GM10266 (cell line): ENCODE results near the gene CTNNA1.

ENCODE experiments used
- DNase-seq: peaks from one replicate; pipeline ENCODE4 v3.0.0; 2012; ENCODE audit errors: extremely low spot score
- TF ChIP-seq, protein P1 (sequence below): IDR thresholded peaks from 2 replicates; pipeline ENCODE4 v1.5.1; 2012; ENCODE audit warnings: mild to moderate bottlenecking, low read depth; ENCODE audit not compliant: control insufficient read depth, insufficient read depth; ENCODE audit errors: missing control alignments

The CTNNA1 gene

DNA sequence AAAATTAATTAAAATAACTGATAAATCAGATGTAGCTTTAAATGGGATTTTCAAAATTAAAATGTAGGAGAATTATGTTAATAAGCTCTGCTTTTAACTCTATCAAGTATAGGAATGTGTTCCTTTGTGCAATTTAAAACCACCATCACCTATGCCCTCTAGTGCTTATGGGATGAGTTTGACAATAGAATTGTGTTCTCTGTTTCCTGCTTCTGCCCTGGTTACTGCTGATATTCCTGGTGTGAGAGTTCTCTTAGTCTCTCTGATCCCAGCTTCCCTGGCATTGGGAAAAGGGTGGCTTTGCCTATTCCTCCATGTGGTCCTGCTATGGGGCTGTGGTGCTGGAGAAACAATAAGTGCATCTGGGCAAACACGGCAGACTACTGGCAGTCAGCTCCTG is 113.8 kb downstream of the CTNNA1 start:
- DNase-seq: no peak
- TF ChIP-seq, protein P1, sequence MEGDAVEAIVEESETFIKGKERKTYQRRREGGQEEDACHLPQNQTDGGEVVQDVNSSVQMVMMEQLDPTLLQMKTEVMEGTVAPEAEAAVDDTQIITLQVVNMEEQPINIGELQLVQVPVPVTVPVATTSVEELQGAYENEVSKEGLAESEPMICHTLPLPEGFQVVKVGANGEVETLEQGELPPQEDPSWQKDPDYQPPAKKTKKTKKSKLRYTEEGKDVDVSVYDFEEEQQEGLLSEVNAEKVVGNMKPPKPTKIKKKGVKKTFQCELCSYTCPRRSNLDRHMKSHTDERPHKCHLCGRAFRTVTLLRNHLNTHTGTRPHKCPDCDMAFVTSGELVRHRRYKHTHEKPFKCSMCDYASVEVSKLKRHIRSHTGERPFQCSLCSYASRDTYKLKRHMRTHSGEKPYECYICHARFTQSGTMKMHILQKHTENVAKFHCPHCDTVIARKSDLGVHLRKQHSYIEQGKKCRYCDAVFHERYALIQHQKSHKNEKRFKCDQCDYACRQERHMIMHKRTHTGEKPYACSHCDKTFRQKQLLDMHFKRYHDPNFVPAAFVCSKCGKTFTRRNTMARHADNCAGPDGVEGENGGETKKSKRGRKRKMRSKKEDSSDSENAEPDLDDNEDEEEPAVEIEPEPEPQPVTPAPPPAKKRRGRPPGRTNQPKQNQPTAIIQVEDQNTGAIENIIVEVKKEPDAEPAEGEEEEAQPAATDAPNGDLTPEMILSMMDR: no peak

DNA sequence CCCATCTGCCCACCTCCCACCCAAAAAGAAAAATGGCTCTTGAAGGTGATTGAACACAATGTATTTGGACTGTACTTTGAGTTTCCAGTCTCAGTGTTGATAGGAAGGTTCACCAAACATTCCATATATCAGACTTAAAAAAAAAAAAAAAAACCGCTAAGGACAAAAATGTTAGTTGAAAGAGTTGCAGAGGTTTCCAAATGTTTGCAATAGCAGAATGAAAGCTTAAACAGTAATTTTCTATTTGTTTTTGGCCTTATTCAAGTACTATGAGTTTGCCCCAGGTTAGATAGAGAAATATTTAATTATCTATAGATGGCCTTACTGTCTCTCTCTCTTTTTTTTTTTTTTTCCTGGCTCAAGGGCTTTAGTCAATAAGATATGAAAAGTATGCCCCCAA is 115.8 kb downstream of the CTNNA1 start:
- TF ChIP-seq, protein P1: no peak

DNA sequence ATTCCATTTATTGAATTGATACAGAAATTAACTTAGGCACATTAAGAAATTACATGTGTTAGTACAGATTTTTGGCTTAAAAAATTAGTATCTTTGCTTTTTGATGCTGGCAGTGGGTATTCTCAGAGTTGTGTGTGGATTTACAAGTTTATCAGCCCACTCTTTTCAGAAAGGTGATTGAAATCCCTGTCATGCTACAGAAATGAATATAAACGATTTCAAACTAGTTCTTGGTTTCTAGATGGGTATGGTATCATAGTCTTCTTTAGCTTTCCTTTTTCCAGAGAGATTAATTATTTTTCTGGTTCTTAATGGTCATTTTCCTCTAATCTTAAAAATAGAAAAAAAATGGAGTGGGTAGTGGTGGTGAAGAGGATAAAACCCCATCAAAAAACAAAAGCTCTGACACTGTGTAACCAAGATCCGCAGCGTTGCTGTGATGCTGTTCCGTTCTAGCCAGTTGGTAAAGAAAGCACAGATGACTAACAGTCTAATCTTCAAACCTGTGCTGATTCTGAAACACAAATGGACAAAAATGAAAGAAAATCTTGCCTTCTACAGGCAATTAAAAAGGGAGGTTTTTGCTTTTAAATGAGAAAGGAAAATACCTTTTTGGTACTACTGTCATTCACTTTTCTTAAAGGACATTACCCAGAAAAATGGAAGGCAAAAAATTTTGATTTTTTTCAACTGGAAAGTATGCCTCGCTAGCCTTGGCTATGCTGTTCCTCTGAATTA is 116.7 kb downstream of the CTNNA1 start:
- no peak for DNase-seq
- TF ChIP-seq, protein P1: no peak

More for the DNA sequence above, 115.8 kb downstream of the CTNNA1 start:
- DNase-seq: no peak

DNA sequence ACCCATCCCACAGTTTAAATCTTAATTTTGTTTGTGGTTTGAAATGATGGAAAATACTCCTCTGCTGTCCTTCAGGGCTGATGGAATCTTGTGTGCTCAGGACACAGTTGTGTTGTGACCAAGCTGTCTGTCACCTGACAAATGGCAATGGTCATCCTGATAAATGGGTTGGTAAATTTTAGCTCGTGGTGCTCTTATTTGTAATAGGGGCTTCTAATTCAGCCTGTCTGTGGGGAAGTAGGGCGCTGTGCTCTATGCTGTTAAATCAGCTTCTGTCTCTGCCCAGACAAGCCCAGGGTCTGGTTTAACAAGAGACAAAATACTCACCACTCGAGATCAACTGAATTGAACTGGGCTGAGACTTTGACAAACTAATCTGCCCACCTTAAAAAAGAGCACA is 117.4 kb downstream of the CTNNA1 start:
- TF ChIP-seq, protein P1: no peak
- DNase-seq: no peak

DNA sequence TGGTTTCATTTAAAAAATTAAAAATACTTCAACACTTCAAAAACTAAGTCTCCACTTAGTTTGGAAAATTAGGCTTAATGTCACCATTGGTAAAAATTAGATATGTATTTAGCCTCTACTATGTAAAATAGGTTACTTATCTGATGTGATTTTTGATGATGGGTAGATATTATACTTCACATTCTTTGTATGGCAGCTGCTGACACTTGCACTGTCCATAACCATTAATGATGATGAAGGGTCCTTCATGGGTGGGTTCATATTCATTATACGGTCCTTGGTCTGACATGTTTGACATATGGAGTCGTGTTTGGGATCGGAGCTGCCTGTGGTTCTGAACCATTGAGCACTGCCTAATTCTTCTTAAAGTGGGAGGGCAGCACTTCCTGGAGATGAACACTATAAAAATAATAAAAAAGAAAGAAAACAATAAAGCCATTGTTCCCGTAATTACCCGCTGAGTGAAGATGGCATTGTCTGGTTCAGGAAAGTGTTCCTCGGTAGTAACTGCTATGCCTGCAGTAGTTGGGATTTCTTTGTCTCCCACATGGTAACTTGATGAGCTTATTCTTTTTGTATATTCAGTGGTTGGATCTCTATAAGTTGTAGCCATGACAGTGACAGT is 119.7 kb downstream of the CTNNA1 start:
- TF ChIP-seq, protein P1: no peak
- DNase-seq: no peak

DNA sequence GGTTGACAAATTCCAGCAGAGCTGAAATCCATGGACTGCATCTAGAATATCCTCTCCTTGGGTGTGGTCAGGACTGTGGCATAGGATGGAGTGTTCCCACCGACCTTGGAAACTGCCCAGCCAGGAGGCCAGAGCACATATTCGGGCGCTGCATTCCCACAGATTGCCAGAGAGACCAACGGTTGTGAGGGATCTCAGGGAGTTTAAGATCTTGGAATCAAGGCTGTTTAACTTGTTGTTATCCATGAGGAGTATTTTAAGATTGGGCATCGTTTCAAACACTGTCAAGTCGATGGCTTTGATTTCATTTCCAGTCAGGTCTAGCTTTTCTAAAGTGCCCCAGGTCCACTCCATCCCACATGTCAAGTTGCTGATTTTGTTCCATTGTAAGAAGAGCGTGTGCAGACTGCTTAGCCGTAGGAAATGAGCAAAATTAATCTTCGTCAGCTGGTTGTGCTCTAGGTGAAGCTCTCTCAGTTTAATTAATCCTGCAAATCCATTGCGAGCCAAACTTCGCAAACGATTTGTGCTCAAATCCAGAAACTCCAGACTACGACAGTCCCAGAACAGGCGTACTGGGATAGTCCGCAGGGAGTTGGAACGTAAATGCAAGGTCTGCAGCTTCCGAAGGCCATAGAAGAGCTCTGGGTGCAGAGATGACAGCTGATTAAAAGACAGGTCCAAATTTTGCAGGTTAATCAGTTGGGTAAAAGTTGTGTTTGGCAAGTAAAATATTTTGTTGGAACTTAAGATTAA is 120.4 kb downstream of the CTNNA1 start:
- TF ChIP-seq, protein P1: no peak
- no peak for DNase-seq
